ENCODE measurements around the gene SGK1.
"Not testable (repeated sequence)": the region's sequence is repeated elsewhere in the genome, so short reads cannot be mapped to it uniquely, and the experiment has no call there.

Gene SGK1

DNA sequence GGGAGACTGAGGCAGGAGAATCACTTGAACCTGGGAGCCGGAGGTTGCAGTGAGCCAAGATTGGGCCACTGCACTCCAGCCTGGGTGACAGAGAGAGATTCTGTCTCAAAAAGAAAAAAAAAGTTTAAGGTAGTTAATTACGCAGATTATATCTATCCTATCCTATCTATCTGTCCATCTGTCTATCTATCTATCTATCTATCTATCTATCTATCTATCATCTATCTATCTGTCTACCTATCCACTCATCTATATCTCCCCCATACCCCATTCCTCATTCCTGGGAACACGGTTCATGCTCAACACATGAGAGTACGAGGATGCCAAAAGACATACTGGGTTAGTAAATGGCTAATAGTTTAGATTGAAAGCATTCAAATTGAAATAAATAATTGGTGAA is 8.3 kb upstream of the SGK1 start:
- DNase-seq: not testable (repeated sequence)

DNA sequence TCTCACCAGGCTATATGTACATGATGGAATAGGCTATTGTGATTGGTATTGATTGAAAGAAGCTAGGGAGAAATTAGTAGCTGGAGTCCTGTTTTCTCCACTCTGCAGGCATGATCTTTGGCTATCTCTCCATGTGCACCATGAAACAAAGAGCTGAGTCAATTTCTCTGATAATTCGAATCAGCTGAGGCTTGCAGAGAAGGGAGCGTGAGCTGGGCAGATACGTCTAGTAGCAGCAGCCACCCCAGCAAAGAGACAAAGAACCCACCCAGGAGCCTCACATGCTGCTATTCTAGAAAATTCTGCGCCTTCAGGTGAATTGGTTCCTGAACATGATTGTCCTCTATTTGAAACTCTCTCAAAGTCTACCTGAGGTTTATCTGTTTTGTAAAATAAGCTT is 6.9 kb upstream of the SGK1 start:
- DNase-seq: no peak

DNA sequence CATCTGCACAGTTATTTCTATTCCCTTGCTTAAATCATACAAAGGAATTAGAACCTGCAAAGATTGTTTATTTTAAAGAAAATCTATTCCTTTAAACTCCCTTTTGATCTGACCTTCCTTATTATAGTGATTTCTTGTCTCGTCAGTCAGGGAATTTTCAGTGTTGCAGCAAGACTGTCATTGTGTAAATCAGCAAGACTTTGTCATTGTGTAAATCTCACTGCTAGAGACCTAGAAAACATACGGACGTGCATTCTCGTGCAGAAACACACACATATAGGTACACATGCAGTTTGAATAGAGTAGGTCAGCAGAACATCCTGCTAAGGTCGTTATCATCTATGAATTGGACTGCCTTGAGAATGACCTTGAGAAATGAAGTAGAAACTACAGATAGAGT is 6.2 kb upstream of the SGK1 start:
- no peak for DNase-seq

DNA sequence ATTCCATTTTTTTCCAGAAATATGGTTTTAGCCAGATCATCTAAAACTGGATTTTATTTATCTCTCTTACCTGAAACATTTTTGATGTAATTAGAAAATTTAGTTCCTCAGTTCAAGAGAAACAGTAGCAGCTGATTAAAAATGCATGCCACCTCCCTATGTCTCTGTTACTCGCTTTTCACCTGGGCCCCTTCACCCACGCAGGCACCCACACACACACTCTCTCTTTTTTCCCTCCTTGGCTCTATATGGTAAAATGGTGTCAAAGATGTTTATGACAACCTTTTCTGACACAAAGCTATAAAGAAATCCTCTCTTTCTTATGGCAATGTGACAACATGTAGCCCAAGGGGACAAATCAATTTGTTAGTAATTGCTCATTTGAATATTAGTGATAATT is 5.8 kb upstream of the SGK1 start:
- DNase-seq: no peak

- DNase-seq: no peak
Measured at GRCh38 chr6:134323294-134323693, 5.4 kb upstream of the SGK1 start.

- no peak for DNase-seq
Measured at GRCh38 chr6:134322216-134322615, 4.3 kb upstream of the SGK1 start.

GRCh38 chr6:134321246-134321645 is 3.3 kb upstream of the SGK1 start:
- DNase-seq: no peak

DNA sequence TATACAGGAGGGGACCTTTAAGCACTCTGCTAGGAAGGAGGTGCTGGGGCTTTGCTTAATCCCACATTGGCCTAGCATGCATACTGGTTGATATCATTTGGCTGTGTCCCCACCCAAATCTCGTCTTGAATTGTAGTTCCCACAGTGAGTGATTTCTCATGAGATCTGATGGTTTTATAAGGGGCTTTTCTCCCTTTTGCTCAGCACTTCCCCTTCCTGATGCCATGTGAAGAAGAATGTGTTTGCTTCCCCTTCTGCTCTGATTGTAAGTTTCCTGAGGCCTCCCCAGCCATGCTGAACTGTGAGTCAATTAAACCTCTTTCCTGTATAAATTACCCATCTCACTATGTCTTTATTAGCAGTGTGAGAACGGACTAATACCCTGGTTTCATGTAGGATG is 1.8 kb upstream of the SGK1 start:
- not testable (repeated sequence) for DNase-seq

DNA sequence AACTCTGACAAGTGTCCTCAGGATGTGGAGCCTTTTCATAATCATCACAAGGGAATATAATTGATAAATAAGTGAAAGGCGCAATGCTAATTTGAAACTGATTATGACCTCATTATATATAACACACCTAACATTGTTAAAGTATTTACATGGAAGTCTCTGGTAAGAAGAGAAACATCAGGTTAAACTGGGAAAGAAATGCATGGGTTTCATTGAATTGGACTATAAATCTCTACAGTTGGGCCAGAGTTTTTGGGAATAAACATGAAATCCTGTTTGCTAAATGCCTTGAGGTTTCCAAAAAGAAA is 1.0 kb upstream of the SGK1 start:
- DNase-seq: no peak

DNA sequence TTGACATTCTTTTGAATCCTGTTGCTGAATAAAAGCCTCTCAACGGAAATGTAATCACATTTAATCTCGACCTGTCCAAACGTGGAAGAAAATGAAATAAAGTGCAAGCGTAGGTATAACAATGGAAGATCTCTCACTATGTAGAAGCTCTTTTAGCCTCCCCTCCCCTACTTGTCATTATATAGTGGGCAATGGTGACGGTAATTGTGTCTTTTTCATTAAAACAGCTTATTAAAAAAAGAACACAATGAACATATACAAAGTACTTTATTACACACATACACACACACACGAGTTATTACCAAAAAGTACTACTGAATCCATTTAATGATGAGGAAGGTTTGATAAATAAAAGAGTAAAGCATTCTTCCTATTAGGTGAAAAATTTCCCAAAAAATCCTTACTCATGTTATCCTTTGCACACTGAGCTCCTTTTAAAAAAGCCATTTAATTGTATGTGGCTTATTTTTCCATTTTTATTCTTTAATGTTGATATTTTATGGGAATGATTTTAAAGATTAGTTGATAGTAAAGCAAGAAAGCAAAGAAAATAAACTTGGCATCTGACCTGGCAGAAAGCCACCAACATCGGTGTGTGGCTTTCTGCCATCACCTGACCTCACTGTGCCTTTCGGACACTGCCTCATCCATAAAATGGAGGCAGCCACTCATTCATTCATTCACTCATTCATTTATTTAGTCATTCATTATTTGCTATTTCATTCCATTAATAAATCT is 493 bp upstream of the SGK1 start:
- no peak for DNase-seq

DNA sequence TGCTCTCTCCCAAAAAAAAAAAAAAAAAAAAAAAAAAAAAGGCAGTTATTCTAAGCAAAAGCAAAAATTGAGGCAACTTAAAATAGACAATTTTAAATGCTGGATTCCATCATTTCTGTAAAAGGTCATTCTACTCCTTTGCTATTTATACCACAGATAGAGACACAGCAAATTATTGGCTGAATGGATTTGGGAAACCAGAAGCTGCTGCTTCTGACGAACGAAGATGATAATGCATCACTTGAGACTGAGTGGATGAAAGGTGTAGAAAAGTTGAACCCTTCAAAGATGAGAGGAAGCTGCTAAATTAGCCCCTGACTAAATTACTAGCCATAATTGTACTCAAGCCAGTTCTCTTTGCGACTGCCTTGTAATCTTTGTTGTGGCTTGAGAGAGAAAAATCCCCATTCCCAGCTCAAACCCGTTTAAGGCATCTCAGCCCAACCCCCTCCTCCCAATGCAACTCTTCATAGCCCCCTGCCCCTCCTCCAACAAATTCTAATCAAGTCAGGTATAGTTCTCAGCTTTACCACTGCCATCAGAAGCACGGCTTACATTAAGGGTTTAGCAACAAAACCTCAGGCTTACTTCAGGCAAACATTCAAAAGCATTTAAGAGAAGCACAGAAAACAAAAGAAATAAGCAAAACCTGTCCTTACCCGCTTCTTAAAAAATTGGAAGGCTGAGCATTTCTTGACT is 1.0 kb downstream of the SGK1 start:
- no peak for DNase-seq

- DNase-seq: no peak
Measured at GRCh38 chr6:134315974-134316441, 1.9 kb downstream of the SGK1 start.

DNA sequence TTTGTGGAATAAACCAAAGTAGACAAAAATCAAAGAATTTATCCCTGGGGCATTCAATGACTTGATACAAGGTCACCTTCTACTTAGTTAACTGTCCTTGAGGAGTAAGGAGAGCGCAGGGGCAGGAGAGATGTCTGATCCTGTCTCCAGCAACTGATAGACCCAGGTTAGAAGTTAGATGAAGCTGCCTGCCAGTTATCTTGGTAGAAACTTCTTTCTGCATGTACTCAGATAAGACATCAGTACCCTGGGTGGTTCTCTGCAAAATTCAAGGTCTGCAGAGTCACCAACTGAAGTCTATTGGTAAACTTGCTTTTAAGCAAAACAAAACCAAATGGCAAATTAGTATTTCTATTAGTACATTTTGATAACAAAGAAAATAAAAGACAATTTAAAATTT is 2.7 kb downstream of the SGK1 start:
- no peak for DNase-seq

DNA sequence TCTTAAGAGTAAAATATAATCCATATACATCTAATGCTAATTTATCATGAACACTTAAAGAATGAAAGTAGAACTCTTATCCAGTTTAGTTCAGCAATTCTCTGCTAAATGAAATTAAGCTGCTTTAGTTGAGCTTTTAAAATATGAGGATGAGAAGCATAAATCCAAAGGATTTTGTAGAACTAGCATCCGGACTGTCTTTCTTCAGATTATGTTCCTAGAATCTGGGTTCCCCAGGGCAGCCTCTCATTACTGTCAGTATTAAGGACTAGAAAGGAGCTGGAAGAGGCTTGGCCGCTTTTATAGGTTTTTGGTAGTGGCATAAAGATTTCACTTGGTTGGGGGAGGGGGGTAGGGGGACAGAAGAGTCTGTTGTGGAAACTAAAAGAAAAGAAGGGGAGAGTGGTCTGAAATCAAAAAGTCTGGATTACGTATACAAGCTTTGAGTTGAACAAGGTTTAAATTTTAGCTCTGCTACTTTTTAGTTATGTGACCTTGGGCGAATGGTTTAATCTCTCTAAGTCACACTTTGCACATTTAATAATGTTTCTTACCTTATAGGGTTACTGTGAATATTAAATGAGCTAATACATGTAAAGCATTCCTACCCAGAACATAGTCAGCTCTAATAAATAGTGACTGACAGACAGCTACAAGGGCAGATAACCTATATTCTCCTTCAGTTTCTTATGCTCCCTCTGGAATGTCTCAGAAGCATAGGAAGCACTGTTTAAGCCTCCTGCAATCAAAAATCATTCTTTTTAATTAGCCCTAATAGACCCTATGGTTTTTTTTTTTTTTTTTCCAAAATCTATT is 3.7 kb downstream of the SGK1 start:
- DNase-seq: no peak

DNA sequence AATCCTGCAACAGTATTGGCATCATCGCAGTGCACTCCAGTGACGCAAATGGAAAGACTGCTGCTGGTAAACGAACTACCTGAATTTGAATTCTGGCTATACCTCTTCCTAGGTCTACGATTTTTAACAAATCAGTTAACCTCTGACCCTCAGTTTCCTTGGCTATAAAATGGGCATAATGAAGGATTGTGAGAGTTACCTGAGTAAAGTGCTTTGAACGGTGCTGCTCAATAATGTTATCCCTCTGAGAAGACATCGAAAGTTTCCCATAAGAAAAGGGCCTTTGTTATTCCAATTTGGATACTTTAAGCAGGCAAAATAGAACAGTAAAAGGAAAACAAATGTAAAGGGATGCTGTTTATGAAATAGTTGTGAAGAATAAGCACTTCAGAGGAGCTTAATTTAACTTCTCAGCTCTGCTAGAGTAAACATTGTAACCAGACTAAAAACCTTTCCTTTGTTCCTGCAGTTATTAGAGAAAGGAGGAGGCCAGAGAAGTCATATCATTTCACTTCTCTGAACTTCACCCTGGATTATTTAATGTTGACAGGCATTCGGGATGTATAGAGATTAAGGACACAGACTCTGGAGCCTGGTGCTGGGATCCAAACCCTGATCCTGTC is 5.8 kb downstream of the SGK1 start:
- DNase-seq: no peak

DNA sequence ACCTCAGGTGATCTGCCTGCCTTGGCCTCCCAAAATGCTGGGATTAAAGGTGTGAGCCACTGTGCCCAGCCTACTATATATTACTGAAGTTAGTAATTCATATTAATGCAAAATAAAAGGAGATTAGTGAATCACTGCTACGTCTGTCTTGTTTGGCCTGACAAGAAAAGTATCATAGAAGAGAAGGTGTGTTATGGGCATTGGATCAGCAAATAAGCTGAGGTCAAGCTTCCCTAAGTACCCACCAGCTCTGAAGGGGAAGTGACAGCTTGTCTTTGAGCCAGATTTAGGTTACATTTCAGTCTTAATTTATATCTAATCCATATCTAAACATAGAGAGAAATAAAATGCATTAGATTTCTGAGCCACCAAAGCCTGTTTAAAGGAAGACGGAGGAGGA is 7.1 kb downstream of the SGK1 start:
- DNase-seq: no peak

DNA sequence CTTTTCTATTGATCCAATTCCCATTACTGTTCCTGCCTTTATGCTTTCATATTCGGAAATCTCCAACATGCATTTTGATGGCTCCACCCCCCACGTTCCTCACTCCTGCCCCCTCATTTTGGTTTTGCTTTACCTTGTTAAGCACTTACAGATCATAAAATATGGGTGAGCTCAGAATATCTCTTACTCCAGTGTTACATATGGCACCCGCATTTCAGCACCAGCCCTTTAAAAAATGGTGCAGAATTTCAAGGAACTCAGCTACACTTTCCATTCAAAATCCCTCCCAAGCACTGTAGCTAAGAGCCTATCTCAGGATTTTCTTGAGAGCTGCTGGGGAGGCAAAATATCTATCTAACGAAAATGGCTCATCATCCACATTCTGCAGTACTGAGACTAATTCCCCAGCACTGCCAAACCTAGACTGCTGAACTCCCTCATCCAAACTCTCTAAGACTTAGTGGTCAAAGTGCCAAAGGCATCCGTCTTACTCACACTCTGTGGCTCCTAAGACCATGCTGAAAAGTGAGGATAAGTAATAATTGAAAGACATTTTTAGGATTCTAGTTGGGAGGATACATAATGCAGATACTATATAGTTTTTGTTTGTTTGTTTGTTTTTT is 7.8 kb downstream of the SGK1 start:
- no peak for DNase-seq

DNA sequence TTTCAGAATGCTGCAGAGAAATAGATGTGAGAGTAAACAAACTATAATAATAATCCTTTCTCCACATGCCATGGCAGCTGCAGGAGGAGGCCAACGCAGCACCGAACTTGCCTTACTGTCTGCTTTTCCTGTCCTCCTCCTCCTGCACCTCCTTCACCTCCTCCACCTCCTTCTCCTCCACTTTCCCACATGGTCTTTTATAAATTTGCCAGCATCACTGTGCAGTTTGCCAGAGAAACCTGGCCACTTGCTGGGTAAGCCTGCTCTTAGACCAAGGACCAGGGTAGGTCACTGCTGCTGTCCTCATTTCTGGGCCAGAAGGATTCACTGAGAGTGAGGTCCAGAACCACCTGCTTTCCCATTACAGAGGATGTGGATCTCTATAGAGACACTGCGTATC is 8.7 kb downstream of the SGK1 start:
- DNase-seq: no peak

GRCh38 chr6:134308800-134309199 is 9.1 kb downstream of the SGK1 start:
- DNase-seq: no peak

DNA sequence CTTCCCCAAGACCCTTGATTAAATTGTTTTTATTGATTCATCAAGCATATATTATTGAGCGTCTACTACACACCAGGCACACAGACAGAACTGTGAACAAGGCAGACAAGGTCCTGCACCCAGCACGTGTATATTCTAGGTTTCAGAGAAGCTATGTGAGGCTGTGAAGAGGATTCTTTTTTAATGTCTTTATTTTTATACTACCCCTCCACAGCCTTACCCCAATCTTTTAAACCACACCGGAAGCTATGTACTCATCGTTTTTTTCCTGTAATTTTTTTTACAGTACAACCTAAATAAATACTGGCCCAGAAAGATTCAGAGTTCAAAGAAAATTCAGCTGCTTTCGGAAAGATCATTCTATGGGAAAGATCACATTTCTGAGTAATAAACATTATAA is 10.0 kb downstream of the SGK1 start:
- DNase-seq: peak; percentile 45 to 60

DNA sequence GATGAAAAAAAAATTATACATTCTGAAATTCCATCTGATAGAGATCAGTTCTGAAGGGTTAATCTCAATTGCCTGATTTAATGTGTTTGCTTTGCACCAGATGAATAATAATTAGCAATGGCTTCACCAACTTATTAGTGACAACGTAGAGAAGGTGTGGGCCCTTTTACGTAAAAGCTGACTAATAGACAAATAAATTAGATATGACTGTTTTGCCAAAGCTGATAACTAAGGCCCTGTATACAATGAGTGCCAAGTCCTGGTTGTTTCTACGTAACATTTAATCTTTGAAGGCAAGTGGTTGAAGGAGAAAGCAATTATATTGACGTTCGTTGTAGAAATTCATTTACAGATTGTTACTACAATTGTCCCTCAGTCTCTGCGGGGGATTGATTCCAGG is 10.8 kb downstream of the SGK1 start:
- no peak for DNase-seq

GRCh38 chr6:134304381-134304780 is 13.5 kb downstream of the SGK1 start:
- not testable (repeated sequence) for DNase-seq

DNA sequence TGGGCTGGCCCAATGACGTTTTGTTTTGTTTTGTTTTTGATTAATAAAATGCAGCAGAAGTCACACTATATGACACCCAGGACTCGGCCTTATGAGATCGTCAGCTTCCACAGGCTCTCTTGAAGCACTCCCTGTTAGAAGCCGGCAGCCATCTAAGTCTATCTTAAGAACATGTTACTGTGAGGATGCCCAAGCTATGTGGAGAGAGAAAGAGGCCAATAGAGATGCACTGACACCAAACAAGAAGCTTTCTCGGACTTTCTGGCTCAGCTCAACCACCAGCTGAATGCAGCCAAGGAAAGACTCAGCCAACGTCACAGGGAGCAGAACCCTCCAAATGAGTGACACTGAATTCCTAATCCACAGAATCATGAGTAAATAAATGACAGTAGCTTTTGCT is 14.0 kb downstream of the SGK1 start:
- DNase-seq: no peak

All from AML-193 (cell line).